ENCODE data around the gene JMJD8. TPM values are rescaled to one million over a fixed set of nuclear protein-coding genes. Genes with fewer than 3 reads are reported as not detected.
A peak's percentile ranks its signal among the peaks of the same experiment; 100 is the strongest.

The JMJD8 gene
- total and polyA plus RNA-seq, 9 of the 15 experiments (the other 6 are each of a cell fraction or from before 2014, with no cell fraction given) = 1.2 to 50.6 (median 29.3) TPM

DNA sequence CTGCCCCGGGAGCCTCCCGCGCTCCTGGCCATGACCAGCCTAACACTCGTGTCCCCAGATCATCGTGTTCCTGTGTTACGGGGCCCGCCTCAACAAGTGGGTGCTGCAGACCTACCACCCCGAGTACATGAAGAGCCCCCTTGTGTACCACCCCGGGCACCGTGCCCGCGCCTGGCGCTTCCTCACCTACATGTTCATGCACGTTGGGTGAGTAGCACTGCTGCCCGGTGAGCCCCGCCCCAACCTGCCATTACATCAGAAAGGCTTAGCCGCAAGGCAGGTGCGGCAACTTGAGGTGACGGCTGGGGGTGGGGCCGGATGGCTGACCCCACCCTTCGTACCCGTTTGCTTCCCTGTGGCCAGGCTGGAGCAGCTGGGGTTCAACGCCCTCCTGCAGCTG is 7.2 kb downstream of the JMJD8 start:
- 77% methylated on average over 22 of the region's 23 CpGs for WGBS (ENCODE audit: insufficient coverage, low coverage, missing lambda C conversion rate)
- Histone ChIP-seq H3K9ac (ENCODE audit: insufficient read depth in 1 of 2, low read depth in 2 of 2, low read length in 2 of 2) (peak overlapping the region in 1 of 2 experiments; percentile 53; a peak in 1 of 4 replicates), H3K36me3 (ENCODE audit: control insufficient read depth, insufficient read depth, low read length) (peaks cover 43% of the 10 kb centered on the region), H3K27ac (ENCODE audit: extremely low read depth, low read depth, low read length) (no peak overlapping the region), H3K27me3 (ENCODE audit: control insufficient read depth in 2 of 2, insufficient read depth in 2 of 2, low read length in 2 of 2) (no peaks in the 10 kb centered on the region), H3K4me1 (replicated peaks in 1 of 2; ENCODE audit: control insufficient read depth in 2 of 2, insufficient read depth in 2 of 2, low read length in 2 of 2) (peaks cover 29 to 98% of the 10 kb centered on the region in 2 experiments), H3K4me2 (ENCODE audit: insufficient read depth, low read length) (no peak overlapping the region), H2AFZ (ENCODE audit: low read depth, low read length) (no peak overlapping the region), H3K9me1 (ENCODE audit: control insufficient read depth, insufficient read depth, low read length) (peaks cover 2% of the 10 kb centered on the region), H4K20me1 (replicated peaks; ENCODE audit: control insufficient read depth, insufficient read depth, low read length) (peaks cover 16% of the 10 kb centered on the region), H3K9me3 (replicated peaks; ENCODE audit: control insufficient read depth, insufficient read depth, low read depth, low read length) (no peaks in the 10 kb centered on the region), H3K4me3 (no peak overlapping the region), H3K79me2 (ENCODE audit: control insufficient read depth, insufficient read depth, low read length) (peaks cover 23% of the 10 kb centered on the region)
- FAIRE-seq (no peak), ATAC-seq (no peak), DNase-seq (ENCODE audit: extremely low read depth in 1 of 4, low spot score in 3 of 4) (no peak)
- ChIA-PET POLR2A (interaction anchor here (1.0 kb wide), 1 partner anchor 281 kb away, joined by 3 read pairs; no protein-coding TSS in a partner anchor), CTCF (ENCODE audit: low intra/inter-chr PET ratio) (no interaction called here)
- intact Hi-C loops (cut with micrococcal nuclease) = loop anchor here (5.0 kb wide), 1 partner anchor 40 kb away; the partner anchor contains the start of gene METTL26
- no TSS peak for BruUV-seq (replicated peaks)
- in situ Hi-C loops (cut with MboI) = loop anchor here (10.0 kb wide), 1 partner anchor 282 kb away; the partner anchor contains the start of gene NME4
- TF ChIP-seq PCBP1 (IDR thresholded peaks at IDR 0.05; ENCODE audit: low read depth, low read length, poor library complexity, severe bottlenecking) (peak; percentile 20), ZNF639 (CRISPR knock-in tag; conservative IDR thresholded peaks at IDR 0.05 in 1 of 2, IDR thresholded peaks at IDR 0.05 in 1 of 2) (no peak), FIP1L1 (IDR thresholded peaks at IDR 0.05; ENCODE audit: low read depth, low read length, poor library complexity, severe bottlenecking) (peak; percentile 23), ZNF707 (CRISPR knock-in tag; conservative IDR thresholded peaks at IDR 0.05) (no peak)

All from K562 (cell line).